Hepatocyte (in vitro differentiated cells): ENCODE results near the gene OGDHL. TPM values are rescaled to one million over a fixed set of nuclear protein-coding genes. Genes with fewer than 3 reads are reported as not detected.

ENCODE experiments used
- DNase-seq: peaks from one replicate; pipeline ENCODE4 v3.0.0-alpha.2; 2016; ENCODE audit warnings: low spot score
- H2AFZ ChIP-seq: fragments of 200-600 bp; sonication (generic); 2 replicates; pipeline ENCODE4 v1.6.0; 2016; ENCODE audit warnings: antibody characterized with exemption, mild to moderate bottlenecking
- H3K27ac ChIP-seq: fragments of 200-600 bp; sonication (generic); 2 replicates; pipeline ENCODE4 v1.5.1; 2016; ENCODE audit warnings: mild to moderate bottlenecking
- H3K27me3 ChIP-seq: fragments of 200-600 bp; sonication (generic); 2 replicates; pipeline ENCODE4 v1.6.1; 2016
- H3K36me3 ChIP-seq: fragments of 200-600 bp; sonication (generic); replicated peaks from 2 replicates; pipeline ENCODE4 v1.5.1; 2016; ENCODE audit warnings: low read depth; ENCODE audit not compliant: insufficient read depth
- H3K4me1 ChIP-seq: fragments of 200-600 bp; sonication (generic); 2 replicates; pipeline ENCODE4 v1.5.1; 2016; ENCODE audit warnings: mild to moderate bottlenecking, moderate library complexity; ENCODE audit not compliant: insufficient read depth
- H3K4me2 ChIP-seq: fragments of 200-600 bp; sonication (generic); 2 replicates; pipeline ENCODE4 v1.6.0; 2016
- H3K4me3 ChIP-seq: fragments of 200-600 bp; sonication (generic); 2 replicates; pipeline ENCODE4 v1.5.1; 2016; ENCODE audit warnings: mild to moderate bottlenecking
- H3K79me2 ChIP-seq: fragments of 200-600 bp; sonication (generic); 2 replicates; pipeline ENCODE4 v1.6.0; 2017; ENCODE audit warnings: mild to moderate bottlenecking
- H3K9me2 ChIP-seq: fragments of 200-600 bp; sonication (generic); replicated peaks from 2 replicates; pipeline ENCODE4 v1.6.0; 2017; ENCODE audit warnings: mild to moderate bottlenecking; ENCODE audit not compliant: insufficient read depth
- H3K9me3 ChIP-seq: fragments of 200-600 bp; sonication (generic); 2 replicates; pipeline ENCODE4 v1.5.1; 2016; ENCODE audit warnings: low read depth, mild to moderate bottlenecking
- H4K20me1 ChIP-seq: fragments of 200-600 bp; sonication (generic); 2 replicates; pipeline ENCODE4 v1.6.0; 2016; ENCODE audit warnings: mild to moderate bottlenecking; ENCODE audit not compliant: insufficient read depth, poor library complexity, severe bottlenecking
- CTCF ChIP-seq: fragments of 200-600 bp; sonication (generic); IDR thresholded peaks from 2 replicates; pipeline ENCODE4 v1.5.1; 2016; ENCODE audit warnings: antibody characterized with exemption, mild to moderate bottlenecking; ENCODE audit not compliant: poor library complexity
- EZH2 ChIP-seq: fragments of 200-600 bp; sonication (generic); IDR thresholded peaks from 2 replicates; pipeline ENCODE4 v1.6.1; 2016; ENCODE audit warnings: antibody characterized with exemption, mild to moderate bottlenecking, borderline replicate concordance
- EZH2phosphoT487 ChIP-seq: fragments of 200-600 bp; sonication (generic); IDR thresholded peaks from one replicate; pipeline ENCODE4 v1.6.1; 2018; ENCODE audit warnings: antibody characterized with exemption, mild to moderate bottlenecking, low read depth, moderate library complexity; ENCODE audit not compliant: unreplicated experiment, severe bottlenecking
- WGBS: methylation state at CpG from one replicate; pipeline ENCODE4 v1.1.6; 2016; ENCODE audit warnings: low lambda C conversion rate; ENCODE audit errors: missing lambda C conversion rate; 5-methylcytosine and 5-hydroxymethylcytosine counted together
- polyA plus RNA-seq: library from polyadenylated mRNA; unstranded; fragments of >200 nt; fragmentation: Nextera tagmentation; extraction: Ambion mirVana; gene quantifications from 2 replicates; pipeline ENCODE4 v1.2.1, GENCODE V29; 2016
- total RNA-seq: library from RNA; depleted of rRNA; stranded (reverse); fragments of >200 nt; gene quantifications from 2 replicates; pipeline ENCODE4 v1.2.3, GENCODE V29; 2014

The OGDHL gene
- total and polyA plus RNA-seq, 2 experiments from 2014 or later = 9.3 to 12.9 TPM

GRCh38 chr10:49740346-49741107 lies 21.6 kb downstream of the OGDHL start:
- no peaks in the 10 kb centered on the region for H3K27me3 ChIP-seq
- no peaks in the 10 kb centered on the region for H3K9me3 ChIP-seq
- no peak overlapping the region for H3K4me3 ChIP-seq
- TF ChIP-seq EZH2phosphoT487 (no peak), EZH2 (no peak), CTCF (no peak)
- 92% methylated on average over 11 of the region's 16 CpGs for WGBS
- no peaks in the 10 kb centered on the region for H3K36me3 ChIP-seq
- H4K20me1 ChIP-seq = no peaks in the 10 kb centered on the region
- H3K27ac ChIP-seq = no peak overlapping the region
- no peaks in the 10 kb centered on the region for H3K9me2 ChIP-seq
- H3K4me1 ChIP-seq = no peaks in the 10 kb centered on the region
- H3K79me2 ChIP-seq = no peaks in the 10 kb centered on the region
- no peak overlapping the region for H2AFZ ChIP-seq
- no peak for DNase-seq
- no peak overlapping the region for H3K4me2 ChIP-seq

GRCh38 chr10:49739426-49739825 lies 22.7 kb downstream of the OGDHL start:
- Histone ChIP-seq H3K9me2 (no peaks in the 10 kb centered on the region), H3K4me2 (no peak overlapping the region), H3K79me2 (no peaks in the 10 kb centered on the region), H3K36me3 (no peaks in the 10 kb centered on the region), H3K4me1 (no peaks in the 10 kb centered on the region), H2AFZ (no peak overlapping the region), H3K9me3 (no peaks in the 10 kb centered on the region), H3K27me3 (no peaks in the 10 kb centered on the region), H4K20me1 (no peaks in the 10 kb centered on the region), H3K27ac (no peak overlapping the region), H3K4me3 (no peak overlapping the region)
- no peak for DNase-seq
- no peak for TF ChIP-seq EZH2phosphoT487
- 90% methylated on average over 14 of the region's 14 CpGs for WGBS

- no peaks in the 10 kb centered on the region for H3K27me3 ChIP-seq
- no peak for DNase-seq
- WGBS = 88% methylated on average over 10 of the region's 10 CpGs
- no peak overlapping the region for H3K27ac ChIP-seq
- no peak overlapping the region for H2AFZ ChIP-seq
- H3K4me1 ChIP-seq = no peaks in the 10 kb centered on the region
- H3K4me3 ChIP-seq = no peak overlapping the region
- no peaks in the 10 kb centered on the region for H3K79me2 ChIP-seq
- no peaks in the 10 kb centered on the region for H3K9me2 ChIP-seq
- H3K36me3 ChIP-seq = no peaks in the 10 kb centered on the region
- H3K9me3 ChIP-seq = no peaks in the 10 kb centered on the region
- H4K20me1 ChIP-seq = no peaks in the 10 kb centered on the region
- TF ChIP-seq EZH2phosphoT487 = no peak
- no peak for TF ChIP-seq EZH2
- no peak for TF ChIP-seq CTCF
- no peak overlapping the region for H3K4me2 ChIP-seq
These were observed 23.3 kb downstream of the OGDHL start for GRCh38 chr10:49738616-49739360.
